GM12875 (cell line): ENCODE data around the gene CEP104.

Experiments used
- H3K4me3 ChIP-seq: one replicate; pipeline ENCODE4 v1.5.1; 2011; ENCODE audit warnings: low read depth, low read length, control low read depth
- CTCF ChIP-seq: IDR thresholded peaks from 2 replicates; pipeline ENCODE4 v1.5.1; 2011; ENCODE audit warnings: low read depth, mild to moderate bottlenecking, control low read depth, inconsistent platforms, low read length, moderate library complexity, borderline replicate concordance; ENCODE audit not compliant: insufficient read depth

The CEP104 gene

DNA sequence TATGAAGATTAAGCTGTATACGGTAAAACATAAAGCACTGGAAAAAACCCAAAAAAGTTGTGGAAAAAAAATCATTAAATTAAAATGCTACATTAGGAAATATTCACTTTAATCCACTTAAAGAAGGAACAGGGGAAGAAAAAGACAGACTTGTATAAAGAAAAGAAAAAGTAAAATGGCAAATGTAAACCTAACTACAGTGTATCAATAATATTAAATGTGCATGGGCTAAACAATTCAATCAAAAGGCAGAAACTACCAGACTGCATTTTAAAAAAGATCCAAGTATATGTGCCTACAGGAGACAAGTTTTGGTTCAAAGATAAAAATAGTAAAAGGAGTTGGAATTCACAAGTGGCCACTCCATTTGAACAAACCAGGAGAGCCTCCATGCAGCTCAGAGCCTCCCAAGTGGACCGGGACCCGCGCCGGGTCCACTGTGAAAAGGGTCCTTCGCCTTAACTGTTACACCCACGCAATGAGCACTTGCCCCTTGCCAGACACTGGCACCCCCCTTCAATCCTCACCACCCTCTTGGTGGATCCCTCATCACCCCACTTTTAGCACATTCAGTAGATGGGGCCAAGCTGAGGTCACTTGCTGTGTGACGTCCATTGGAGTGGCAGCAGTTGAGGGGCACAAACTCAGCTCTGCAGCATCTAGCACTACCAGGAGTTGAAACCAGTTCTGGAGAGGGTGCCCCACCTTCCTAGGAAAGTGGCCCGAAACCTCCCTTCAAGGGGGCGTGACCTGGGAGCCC, 42.2 kb upstream of the CEP104 start:
- TF ChIP-seq CTCF: no peak
- peak overlapping the region; percentile 94 for H3K4me3 ChIP-seq

- no peak for TF ChIP-seq CTCF
- no peak overlapping the region for H3K4me3 ChIP-seq
Measured at GRCh38 chr1:3898475-3898735, 41.4 kb upstream of the CEP104 start.

GRCh38 chr1:3896396-3897000, 39.5 kb upstream of the CEP104 start:
- no peak for TF ChIP-seq CTCF
- H3K4me3 ChIP-seq: no peak overlapping the region

- TF ChIP-seq CTCF: no peak
- H3K4me3 ChIP-seq: no peak overlapping the region
Measured at GRCh38 chr1:3895951-3896325, 38.9 kb upstream of the CEP104 start.

- H3K4me3 ChIP-seq: no peak overlapping the region
- TF ChIP-seq CTCF: no peak
Measured at GRCh38 chr1:3895279-3895950, 38.4 kb upstream of the CEP104 start.

DNA sequence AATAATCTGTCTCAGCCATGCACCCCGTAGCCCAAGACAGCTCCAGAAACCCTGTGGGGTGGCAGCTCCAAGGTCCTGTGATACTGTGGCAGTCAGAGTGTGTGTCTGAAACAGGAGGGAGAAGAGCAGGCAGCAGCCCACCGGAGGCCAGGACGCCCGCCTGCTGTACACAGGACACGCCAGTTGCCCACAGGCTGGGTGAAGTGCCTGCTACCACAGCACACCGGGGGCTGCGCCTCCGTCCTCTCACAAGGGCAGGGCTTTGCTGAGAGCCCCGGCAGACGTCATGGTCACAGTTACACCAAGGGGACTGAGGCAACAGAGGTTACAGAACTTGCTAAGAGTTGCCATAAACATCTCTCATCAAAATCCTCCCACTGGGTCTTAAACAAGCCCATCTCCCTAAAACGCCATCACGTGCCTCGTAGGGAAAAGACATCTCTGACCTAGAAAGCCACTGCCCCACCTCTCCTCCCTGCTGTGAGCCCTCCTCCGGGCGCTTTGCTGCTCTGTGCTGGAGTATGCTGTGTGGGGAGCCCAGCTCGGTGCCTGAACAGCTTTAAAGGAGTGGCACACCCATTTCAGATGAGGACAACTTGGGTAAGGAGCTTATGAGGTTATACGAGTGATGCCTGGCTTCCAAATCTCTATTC, 37.7 kb upstream of the CEP104 start:
- TF ChIP-seq CTCF: no peak
- H3K4me3 ChIP-seq: no peak overlapping the region
